HepG2 (cell line): ENCODE measurements around the gene MTR. TPM values are rescaled to one million over a fixed set of nuclear protein-coding genes. Genes with fewer than 3 reads are reported as not detected.
A peak's percentile ranks its signal among the peaks of the same experiment; 100 is the strongest.

ENCODE experiments used
- CAMTA2 ChIP-seq: sonication (generic); formaldehyde crosslinking; IDR thresholded peaks from 2 replicates; pipeline ENCODE4 v1.4.0; 2020; ENCODE audit warnings: mild to moderate bottlenecking, missing genetic modification reagents, borderline replicate concordance
- FIP1L1 ChIP-seq: fragments of 200-400 bp; formaldehyde crosslinking; IDR thresholded peaks from 2 replicates; pipeline ENCODE4 v1.6.1; 2018; ENCODE audit warnings: low read depth, mild to moderate bottlenecking, low read length, moderate library complexity, borderline replicate concordance; ENCODE audit not compliant: insufficient read depth
- HNRNPLL ChIP-seq: fragments of 200-400 bp; formaldehyde crosslinking; IDR thresholded peaks from 2 replicates; pipeline ENCODE4 v1.6.1; 2017; ENCODE audit warnings: mild to moderate bottlenecking, low read depth, low read length; ENCODE audit not compliant: poor library complexity, severe bottlenecking
- KLF6 ChIP-seq: IDR thresholded peaks from 2 replicates; pipeline ENCODE4 v1.8.0; 2016; ENCODE audit warnings: missing biosample characterization, missing genetic modification reagents
- PRMT3 ChIP-seq: sonication (generic); formaldehyde crosslinking; IDR thresholded peaks from 2 replicates; pipeline ENCODE4 v1.8.1; 2022; ENCODE audit warnings: low read depth, mild to moderate bottlenecking, moderate library complexity, missing genetic modification reagents, borderline replicate concordance
- SMARCE1 ChIP-seq: fragments of 450-650 bp; IDR thresholded peaks from 2 replicates; pipeline ENCODE4 v1.6.1; 2017; ENCODE audit warnings: borderline replicate concordance
- U2AF1 ChIP-seq: fragments of 200-400 bp; formaldehyde crosslinking; optimal IDR thresholded peaks from 2 replicates; pipeline ENCODE3; 2017; ENCODE audit warnings: mild to moderate bottlenecking, low read depth, low read length
- ZFP36 ChIP-seq: fragments of 150-350 bp; IDR thresholded peaks from 2 replicates; pipeline ENCODE4 v1.6.1; 2018; ENCODE audit warnings: borderline replicate concordance, low read length, low read depth; ENCODE audit not compliant: partially characterized antibody
- ZMYM3 ChIP-seq: sonication (generic); formaldehyde crosslinking; IDR thresholded peaks from 2 replicates; pipeline ENCODE4 v1.5.1; 2020; ENCODE audit warnings: mild to moderate bottlenecking, missing genetic modification reagents
- ZNF232 ChIP-seq: sonication (generic); formaldehyde crosslinking; IDR thresholded peaks from 2 replicates; pipeline ENCODE4 v1.4.0; 2020; ENCODE audit warnings: missing genetic modification reagents, borderline replicate concordance
- ZNF24 ChIP-seq: fragments of 450-650 bp; IDR thresholded peaks from 2 replicates; pipeline ENCODE4 v1.6.1; 2017; ENCODE audit warnings: antibody characterized with exemption, mild to moderate bottlenecking
- ZNF326 ChIP-seq: sonication (generic); formaldehyde crosslinking; IDR thresholded peaks from 2 replicates; pipeline ENCODE4 v1.4.0; 2020; ENCODE audit warnings: missing genetic modification reagents, borderline replicate concordance
- ZNF468 ChIP-seq: sonication (generic); formaldehyde crosslinking; IDR thresholded peaks from 2 replicates; pipeline ENCODE4 v1.8.0; 2022; ENCODE audit warnings: mild to moderate bottlenecking, moderate library complexity, missing genetic modification reagents
- polyA plus RNA-seq, 8 experiments: library from polyadenylated mRNA; depleted of rRNA in 3 of 8; stranded (reverse) in 7 of 8; unstranded in 1 of 8; fragments of >200 nt; fragmentation: Illumina TruSeq in 4 of 8; extraction: Trizol in 4 of 8; gene quantifications; 2 replicates each; pipeline versions ENCODE4 v1.2.1 to v1.2.3, GENCODE V29; 2011 to 2016; ENCODE audit warnings: low read depth in 4 of 8, missing spikeins in 1 of 8, mixed read lengths in 1 of 8; ENCODE audit not compliant: insufficient read depth in 1 of 8
- total RNA-seq, 5 experiments: library from RNA; depleted of rRNA; stranded (reverse); fragments of >200 nt; fragmentation: Illumina TruSeq; extraction: Trizol; gene quantifications; 2 replicates each; pipeline ENCODE4 v1.2.3, GENCODE V29; 2016; ENCODE audit warnings: low read depth in 1 of 5
- TF ChIP-seq, protein P1 (sequence below): fragments of 450-650 bp; IDR thresholded peaks from 2 replicates; pipeline ENCODE4 v1.6.1; 2017; ENCODE audit warnings: mild to moderate bottlenecking
- TF ChIP-seq, protein P2 (sequence below): sonication (generic); formaldehyde crosslinking; conservative IDR thresholded peaks from 2 replicates; pipeline ENCODE4 v1.5.0; 2020; ENCODE audit warnings: missing genetic modification reagents
- TF ChIP-seq, protein P3 (sequence below): sonication (generic); formaldehyde crosslinking; IDR thresholded peaks from 2 replicates; pipeline ENCODE4 v1.4.0; 2020; ENCODE audit warnings: missing genetic modification reagents, borderline replicate concordance

Gene MTR
- total and polyA plus RNA-seq, 2 of the 13 experiments (the other 11 are each of a cell fraction or from before 2014, with no cell fraction given) = 16.3 to 36.1 TPM

DNA sequence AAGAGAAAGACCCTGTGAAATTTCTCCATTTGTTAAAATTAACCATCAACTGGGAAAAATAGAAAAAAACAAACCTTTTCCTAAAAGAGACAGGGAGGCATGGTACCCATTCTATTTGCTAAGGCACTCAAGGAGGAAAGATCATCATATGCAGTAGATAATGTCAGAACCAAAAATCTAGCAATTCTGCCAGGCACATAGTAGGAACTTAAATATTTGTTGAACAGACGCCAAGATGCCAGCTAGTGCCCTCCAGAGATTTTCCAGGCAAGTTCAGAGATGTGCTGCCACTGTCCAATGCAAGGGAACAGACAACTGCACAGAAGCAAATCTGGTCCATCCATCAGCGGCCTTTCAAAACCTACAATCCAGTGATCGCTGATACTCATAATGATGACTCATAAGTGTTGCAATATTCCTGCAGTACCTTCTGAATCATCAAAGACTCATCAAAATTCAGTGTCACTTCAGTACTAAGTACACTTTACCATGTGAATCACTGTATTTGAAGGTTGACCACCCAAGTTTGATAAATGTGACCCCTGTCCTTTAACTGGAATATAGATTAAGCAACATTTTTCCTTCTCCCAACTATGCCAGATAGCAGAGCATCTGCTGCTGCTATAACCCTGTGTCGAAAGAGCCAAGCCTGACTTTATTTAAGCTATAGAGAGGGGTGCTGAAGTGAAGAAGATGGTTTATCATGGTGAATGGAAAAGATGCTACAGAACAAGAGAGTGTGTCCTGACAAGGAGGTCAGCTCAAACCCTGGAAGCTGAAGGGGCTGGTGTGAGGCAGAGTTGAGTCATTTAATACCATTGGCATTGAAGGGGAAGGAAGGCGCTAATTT, 110.0 kb downstream of the MTR start (continued):
- TF ChIP-seq ZNF232 (CRISPR knock-in tag) (no peak), ZFP36 (no peak), ZNF468 (no peak), ZNF24 (no peak), ZMYM3 (CRISPR knock-in tag) (no peak), PRMT3 (no peak), ZNF326 (CRISPR knock-in tag) (no peak), U2AF1 (no peak), KLF6 (CRISPR knock-in tag) (0 out of 2 replicates have a peak, but pooled peaks have one; percentile 37), CAMTA2 (CRISPR knock-in tag) (no peak), HNRNPLL (no peak), FIP1L1 (no peak), SMARCE1 (peak; percentile 71; the same call in 1 of the 2 replicates)
- TF ChIP-seq, protein P1, sequence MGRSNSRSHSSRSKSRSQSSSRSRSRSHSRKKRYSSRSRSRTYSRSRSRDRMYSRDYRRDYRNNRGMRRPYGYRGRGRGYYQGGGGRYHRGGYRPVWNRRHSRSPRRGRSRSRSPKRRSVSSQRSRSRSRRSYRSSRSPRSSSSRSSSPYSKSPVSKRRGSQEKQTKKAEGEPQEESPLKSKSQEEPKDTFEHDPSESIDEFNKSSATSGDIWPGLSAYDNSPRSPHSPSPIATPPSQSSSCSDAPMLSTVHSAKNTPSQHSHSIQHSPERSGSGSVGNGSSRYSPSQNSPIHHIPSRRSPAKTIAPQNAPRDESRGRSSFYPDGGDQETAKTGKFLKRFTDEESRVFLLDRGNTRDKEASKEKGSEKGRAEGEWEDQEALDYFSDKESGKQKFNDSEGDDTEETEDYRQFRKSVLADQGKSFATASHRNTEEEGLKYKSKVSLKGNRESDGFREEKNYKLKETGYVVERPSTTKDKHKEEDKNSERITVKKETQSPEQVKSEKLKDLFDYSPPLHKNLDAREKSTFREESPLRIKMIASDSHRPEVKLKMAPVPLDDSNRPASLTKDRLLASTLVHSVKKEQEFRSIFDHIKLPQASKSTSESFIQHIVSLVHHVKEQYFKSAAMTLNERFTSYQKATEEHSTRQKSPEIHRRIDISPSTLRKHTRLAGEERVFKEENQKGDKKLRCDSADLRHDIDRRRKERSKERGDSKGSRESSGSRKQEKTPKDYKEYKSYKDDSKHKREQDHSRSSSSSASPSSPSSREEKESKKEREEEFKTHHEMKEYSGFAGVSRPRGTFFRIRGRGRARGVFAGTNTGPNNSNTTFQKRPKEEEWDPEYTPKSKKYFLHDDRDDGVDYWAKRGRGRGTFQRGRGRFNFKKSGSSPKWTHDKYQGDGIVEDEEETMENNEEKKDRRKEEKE = no peak
- TF ChIP-seq, protein P2, sequence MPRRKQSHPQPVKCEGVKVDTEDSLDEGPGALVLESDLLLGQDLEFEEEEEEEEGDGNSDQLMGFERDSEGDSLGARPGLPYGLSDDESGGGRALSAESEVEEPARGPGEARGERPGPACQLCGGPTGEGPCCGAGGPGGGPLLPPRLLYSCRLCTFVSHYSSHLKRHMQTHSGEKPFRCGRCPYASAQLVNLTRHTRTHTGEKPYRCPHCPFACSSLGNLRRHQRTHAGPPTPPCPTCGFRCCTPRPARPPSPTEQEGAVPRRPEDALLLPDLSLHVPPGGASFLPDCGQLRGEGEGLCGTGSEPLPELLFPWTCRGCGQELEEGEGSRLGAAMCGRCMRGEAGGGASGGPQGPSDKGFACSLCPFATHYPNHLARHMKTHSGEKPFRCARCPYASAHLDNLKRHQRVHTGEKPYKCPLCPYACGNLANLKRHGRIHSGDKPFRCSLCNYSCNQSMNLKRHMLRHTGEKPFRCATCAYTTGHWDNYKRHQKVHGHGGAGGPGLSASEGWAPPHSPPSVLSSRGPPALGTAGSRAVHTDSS (CRISPR knock-in tag) = no peak
- TF ChIP-seq, protein P3, sequence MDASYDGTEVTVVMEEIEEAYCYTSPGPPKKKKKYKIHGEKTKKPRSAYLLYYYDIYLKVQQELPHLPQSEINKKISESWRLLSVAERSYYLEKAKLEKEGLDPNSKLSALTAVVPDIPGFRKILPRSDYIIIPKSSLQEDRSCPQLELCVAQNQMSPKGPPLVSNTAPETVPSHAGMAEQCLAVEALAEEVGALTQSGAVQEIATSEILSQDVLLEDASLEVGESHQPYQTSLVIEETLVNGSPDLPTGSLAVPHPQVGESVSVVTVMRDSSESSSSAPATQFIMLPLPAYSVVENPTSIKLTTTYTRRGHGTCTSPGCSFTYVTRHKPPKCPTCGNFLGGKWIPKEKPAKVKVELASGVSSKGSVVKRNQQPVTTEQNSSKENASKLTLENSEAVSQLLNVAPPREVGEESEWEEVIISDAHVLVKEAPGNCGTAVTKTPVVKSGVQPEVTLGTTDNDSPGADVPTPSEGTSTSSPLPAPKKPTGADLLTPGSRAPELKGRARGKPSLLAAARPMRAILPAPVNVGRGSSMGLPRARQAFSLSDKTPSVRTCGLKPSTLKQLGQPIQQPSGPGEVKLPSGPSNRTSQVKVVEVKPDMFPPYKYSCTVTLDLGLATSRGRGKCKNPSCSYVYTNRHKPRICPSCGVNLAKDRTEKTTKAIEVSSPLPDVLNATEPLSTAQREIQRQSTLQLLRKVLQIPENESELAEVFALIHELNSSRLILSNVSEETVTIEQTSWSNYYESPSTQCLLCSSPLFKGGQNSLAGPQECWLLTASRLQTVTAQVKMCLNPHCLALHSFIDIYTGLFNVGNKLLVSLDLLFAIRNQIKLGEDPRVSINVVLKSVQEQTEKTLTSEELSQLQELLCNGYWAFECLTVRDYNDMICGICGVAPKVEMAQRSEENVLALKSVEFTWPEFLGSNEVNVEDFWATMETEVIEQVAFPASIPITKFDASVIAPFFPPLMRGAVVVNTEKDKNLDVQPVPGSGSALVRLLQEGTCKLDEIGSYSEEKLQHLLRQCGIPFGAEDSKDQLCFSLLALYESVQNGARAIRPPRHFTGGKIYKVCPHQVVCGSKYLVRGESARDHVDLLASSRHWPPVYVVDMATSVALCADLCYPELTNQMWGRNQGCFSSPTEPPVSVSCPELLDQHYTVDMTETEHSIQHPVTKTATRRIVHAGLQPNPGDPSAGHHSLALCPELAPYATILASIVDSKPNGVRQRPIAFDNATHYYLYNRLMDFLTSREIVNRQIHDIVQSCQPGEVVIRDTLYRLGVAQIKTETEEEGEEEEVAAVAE (CRISPR knock-in tag) = no peak
